Kasumi-1 (cell line): Measurements from ENCODE around the gene NXPH1.
A peak's percentile ranks its signal among the peaks of the same experiment; 100 is the strongest.

Source experiments
- DNase-seq, 2 experiments: peaks; one replicate each; lab custom pipeline; 2025; lab: John Stamatoyannopoulos, UW

NXPH1 gene

DNA sequence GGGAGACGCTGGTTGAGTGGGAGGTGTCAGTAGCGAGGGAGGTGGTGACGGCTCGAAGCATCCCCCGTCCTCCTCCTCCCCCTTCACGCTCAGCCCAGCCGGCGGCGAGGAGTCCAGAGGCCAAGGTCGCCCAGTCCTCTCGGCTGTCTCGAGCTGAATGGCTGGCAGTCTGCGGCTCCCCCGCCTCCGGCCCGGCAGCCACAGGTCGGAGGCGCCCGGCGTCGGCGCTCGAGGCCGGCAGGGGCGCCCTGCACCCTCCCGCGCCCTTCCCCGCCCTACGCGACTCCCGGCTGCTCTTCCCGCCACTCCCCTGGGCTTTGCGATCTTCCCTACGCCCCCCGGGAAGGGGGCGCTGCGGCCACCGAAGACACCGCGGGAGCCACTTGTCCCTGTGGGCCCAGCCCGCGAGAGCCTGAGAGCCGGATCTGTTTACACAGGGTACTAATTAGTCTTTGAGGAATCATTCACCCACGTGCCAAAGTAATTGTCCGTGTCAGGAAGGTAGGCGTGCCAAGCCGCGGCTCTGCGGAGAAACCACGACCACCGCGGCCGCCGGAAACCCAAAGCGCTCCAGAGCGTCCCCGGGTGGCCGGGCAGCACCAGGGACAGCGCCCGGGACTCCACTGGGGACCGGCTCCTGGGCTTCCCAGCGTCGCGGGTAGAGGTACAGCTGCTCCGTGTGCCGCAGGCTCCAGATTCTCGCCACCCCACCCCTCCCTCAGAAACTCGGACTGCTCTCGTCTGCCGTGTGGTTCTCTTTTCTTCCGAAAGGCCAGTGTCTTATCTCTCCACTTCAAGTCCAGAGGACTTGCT is at the start of gene NXPH1:
Gene NXPH1 (plus strand): TSS at position 133 of the 813 bp plus-strand sequence.
- no peak for DNase-seq

DNA sequence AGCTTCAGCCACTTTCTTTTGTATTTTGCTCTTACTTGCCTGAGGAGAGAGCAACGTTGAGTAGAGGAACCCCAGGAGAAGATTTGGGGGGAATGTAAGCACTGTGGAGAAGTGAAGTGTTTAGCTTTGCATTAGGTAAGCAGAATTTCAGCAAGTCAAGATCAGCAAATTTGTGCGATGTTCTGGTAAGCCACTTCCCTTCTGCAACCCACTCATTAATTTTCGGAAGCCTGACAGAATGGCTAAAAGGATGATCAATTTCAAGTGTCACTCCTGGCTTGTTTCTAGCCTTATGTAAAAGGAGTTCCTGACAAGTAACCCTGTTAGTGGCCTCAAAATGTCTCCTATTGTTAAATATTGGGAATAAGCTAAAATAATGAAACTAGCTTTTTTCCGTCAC is 48.5 kb upstream of the NXPH1 start:
- no peak for DNase-seq

DNA sequence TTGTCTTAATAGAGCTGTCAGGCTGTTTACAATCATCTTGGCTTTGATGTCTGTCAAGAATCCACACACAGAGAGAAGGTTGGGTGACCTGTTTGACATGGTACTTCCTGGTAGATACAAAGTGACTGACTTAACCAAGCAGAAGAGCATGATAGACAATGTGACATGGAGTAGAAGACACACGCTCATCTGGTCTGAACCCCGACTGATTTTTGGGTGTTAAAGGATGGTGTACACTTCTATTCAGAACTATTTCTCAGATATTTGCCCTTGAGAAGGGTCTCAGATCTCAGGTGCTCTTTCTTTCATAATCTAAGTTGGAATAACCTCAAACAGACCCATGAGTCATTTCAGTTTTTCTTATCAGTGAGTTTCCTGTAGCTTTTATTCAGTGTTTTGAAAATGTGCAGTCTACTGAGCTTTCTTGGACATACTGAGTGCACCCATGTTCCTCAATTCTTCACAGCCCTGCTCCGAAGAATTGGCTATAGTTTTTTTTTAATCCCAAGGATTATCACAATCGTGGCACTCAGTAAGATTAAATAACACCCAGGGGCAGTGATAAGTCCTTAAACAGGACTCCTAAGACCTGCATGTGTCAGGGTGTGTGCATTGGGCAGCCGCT is 46.4 kb upstream of the NXPH1 start:
- DNase-seq: no peak

DNA sequence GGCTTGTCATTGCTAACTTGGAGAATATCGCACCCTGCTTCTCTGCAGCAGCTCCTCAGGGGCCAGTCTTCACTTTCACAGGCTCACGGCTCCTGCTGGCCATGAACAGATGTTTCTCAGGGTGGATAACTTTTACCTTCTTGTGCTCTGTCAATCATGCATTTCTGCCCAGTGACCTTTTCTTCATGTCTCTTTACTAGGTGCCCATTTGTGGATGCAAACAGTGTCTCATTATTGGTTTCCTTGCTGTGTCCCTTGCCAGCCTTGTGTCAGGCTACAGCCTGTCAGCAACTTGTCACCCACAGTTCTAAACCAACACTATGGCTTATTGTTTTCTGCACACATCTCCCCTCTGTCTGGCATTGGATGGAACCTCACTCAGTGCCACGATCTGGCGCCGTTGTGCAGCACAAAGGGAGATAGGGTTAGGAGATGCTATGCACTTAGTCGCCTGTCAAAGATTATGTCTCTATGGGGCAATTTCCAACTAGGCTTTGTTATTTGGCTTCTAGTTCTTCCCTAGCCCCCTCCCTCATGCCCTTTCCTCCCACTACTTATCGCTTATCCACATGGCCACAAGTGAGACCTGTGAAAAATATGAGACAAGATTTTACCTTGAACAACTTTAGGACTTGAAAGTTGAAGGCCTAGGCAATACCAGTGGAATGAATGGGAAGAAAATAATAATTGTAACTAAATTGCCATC is 45.7 kb upstream of the NXPH1 start:
- no peak for DNase-seq

DNA sequence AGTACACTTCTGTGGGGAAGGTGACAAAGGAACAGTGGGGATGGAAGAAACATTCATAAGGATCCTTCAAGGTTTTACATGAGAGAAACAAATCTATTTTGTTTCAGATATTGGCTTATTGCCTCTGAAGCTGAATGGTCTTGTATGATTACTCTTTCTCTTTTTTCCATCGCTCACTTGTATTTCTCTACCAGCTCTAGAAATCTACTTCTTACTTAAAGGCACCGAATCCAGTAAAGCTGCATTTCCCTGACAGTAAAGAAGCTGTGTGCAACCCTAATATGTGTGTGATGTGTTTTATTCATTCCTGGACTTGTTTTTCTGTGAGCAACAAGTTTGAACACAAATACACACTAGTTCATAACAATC is 45.2 kb upstream of the NXPH1 start:
- no peak for DNase-seq

DNA sequence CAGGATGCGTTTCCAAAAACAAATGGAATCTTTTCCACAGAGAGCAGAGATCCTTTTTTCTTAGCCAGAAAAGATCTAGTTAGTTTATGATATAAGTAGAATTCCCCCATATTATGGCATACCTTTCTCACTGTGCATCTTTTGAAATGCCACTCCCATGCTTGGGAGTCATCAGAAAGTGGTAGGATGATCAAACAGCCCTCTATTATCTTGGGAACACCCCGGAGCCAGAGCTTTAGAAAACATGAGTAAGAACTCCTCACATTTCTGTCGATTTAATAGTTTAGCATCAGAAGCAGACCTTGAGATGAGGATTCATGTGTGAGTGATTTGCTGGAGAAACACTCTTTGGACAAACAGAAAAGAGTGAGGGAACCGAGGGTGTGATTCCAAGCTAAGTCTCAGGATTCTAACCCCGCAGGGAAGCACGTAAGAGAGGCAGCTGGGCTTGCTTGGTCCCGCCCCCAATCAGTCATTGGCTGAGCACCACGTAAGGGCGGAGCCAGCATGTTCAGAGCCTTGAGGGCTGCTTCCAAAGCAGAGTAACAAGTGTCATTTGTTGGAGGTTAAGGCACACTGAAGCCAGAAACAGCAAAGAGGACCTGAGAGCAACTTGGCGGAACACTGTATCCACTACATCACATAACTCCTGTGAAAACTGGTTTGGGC is 43.7 kb upstream of the NXPH1 start:
- no peak for DNase-seq

DNA sequence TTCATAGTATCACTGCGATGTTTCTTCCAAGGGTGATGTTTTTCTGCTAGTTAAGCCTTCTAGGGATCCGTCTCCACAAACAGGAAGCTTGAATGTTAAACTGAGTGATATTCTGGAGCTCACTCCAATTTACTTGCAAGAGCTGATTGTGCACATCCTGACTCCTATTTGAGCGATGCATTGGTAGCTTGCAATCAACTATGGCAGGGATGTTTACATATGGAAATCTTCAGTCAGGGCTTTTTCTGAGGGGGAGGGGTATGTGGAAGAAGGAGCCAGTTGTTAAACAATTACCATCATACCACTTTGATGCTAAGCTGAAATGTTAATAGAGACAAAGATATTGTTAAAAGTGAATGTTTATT is 43.2 kb upstream of the NXPH1 start:
- no peak for DNase-seq

DNA sequence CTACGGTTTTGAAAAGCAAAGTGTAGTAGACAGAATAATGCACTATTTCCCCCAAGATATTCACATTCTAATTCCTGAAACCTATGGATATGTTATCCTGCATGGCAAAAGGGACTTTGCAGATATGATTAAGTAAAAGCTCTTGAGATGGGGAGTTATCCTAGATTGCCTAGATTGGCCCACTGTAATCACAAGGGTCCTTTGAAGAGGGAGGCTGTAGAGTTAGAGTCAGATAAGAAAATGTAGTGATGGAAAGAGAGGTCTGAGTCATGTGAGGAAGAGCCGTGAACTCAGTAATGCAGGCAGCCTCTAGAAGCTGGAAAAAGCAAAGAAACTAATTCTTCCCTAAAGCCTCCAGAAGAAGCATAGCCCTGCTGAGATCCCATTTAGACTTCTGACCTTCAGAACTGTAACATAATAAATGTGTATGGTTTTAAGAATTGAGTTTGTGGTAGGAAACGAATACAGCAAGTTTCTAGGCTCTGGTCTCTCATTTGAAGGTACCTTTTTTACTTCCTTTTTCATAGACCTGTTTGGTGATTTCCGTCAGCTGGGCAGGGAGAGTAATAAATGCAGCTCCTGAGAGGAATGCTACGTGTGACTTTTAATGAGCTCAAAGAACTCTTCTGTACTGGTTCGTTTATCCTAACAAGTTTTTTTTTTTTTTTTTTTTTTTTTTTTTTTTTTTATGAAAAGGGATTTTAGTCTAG is 41.9 kb upstream of the NXPH1 start:
- DNase-seq: no peak

DNA sequence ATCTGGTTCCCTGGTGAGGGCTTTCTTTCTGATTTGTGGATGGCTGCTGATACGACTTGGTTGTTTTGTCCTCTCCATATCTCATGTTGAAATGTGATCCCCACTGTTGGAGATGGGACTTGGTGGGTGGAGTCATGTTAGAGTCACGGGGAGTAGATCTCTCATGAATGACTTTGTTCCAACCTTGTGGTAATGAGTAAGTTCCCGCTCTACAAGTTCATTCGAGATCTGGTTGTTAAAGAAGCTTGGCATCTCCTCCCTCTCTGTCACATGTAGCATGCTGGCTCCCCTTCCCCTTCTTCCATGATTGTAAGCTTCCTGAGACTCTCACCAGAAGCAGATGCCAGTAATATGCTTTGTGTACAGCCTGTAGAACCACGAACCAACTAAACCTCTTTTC is 37.1 kb upstream of the NXPH1 start:
- DNase-seq: no peak

DNA sequence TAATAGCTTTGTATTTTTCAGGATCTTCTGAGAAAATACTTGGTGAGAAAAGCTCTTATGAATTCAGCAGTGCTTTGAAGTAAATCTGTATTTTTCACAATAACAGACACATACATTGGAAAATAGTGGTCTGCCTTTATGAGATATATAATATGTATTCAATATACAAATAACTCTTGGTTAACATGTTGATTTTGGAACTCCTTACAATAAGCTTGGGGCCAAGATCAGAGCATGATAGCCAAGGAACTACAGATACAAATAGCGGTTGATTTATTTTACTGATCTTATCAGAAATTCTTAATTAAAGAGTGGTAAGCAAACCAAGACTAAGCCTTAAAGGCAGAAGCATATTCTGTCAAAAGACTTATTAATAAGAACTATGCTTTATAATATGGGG is 24.5 kb upstream of the NXPH1 start:
- DNase-seq: no peak

DNA sequence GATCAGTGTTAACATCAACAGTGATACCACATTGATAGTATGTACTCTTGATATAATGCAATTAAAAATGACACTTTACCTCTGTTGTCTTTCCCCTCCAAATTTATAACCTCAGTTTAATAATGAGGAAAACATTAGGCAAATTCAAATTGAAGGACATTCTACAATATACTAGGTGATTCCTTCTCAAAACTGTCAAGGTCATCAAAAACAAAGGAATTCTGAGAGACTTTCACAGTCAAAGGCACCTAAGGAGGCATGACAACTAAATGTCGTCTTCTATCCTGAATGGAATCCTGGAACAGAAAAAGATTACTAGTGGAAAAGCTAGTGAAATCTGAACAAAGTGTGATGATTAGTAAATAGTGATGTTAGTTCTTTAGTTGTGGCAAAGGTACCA is 22.3 kb upstream of the NXPH1 start:
- no peak for DNase-seq

DNA sequence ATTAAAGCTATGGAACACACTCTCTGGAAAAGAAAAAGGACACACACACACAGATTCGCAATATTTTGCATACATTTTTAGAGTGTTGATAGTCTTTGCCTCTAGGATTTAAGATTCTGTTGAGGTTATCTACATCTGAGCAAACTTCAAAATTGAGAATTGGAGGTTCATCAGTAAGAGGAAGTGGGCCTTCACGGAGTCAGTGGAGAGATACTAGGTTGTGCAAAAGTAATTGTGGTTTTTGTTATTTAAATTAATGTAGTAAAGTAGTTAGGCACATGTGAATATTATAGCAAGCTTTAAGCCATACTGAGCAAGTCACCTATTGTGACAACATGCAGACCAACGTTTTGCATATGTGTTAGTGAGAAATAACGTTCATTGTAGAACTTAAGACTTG is 19.8 kb upstream of the NXPH1 start:
- no peak for DNase-seq

DNA sequence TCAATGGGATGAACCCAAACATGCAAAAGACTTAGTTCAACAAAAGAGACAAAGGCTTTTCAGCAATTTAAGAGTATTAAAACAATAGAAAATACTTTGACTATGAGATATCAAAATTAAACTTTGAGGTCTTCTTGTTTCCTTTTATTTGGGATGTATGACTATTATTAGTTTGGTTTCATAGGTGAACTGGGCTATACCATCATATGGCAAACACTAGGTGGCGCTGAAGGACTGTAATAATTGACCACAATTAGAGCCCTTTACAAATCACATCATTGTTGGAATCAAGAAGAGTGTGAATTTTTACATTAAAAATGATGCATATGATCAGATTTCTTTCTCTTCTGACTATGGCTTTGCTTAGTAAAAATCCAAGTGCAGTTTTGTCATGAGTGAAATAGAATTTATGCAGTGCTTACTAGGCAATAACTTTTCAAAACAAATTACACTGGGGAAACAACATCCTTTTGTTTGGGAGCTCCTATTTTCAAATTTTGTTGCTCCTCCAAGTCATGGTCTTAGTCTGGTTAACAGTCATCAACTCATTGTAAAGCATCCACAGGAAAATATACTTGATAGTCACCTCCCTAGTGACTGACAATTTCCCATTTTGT is 14.7 kb upstream of the NXPH1 start:
- DNase-seq: peak; percentile 6 to 40

DNA sequence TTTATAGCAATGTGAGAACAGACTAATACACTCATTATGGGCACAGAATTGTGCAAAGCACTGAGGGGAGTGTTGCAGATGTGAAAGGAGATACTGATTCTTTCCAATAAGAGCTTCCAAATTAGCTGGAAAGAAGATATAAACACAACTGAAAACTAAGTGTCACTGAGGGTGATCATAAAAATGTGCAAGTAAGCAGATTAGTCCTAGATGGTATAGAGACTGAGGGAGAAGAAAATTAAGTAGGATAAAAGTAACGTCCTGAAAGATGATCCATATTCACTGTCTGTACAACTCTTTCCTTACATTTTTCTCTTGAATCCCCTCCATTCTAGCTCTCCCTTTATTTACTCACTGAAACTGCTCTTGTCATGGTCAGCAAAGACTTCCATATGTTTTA is 11.2 kb upstream of the NXPH1 start:
- no peak for DNase-seq

DNA sequence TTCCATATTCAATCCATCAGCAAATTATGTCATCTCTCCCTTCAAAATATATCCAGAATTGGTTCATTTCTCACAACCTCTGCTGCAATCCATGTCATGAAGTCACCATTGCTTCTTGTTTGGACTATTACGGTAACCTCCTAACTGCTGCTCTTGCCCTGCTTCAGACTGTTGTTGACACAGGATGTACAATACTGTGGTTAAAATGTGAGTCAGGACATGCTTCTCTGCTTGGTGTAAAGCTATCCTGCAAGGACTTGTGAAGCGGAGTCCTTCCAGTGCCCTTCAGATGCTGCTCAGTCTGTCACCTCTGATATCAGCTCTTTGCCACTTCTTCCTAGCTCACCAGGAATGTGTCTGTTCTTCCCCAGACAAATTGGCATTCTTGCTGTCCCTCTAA is 10.4 kb upstream of the NXPH1 start:
- DNase-seq: no peak

DNA sequence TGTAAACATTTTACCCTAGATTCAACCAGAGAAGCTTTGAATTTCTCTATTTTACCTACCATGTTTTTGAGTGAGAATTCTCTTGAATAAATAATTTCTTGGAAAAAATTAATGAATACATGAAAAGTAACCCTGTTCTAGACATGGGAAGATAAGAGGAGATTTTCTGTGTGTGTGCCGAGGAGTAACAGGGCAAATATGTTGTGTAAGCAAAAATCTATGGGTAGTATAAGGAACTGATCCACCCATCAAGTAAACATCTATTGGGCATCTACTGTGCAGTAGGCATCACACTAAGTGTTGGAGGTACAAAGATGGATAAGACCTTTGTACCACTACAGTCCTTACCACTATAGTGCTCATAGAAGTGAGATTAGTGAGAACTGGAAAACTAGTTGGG is 8.2 kb upstream of the NXPH1 start:
- DNase-seq: no peak

DNA sequence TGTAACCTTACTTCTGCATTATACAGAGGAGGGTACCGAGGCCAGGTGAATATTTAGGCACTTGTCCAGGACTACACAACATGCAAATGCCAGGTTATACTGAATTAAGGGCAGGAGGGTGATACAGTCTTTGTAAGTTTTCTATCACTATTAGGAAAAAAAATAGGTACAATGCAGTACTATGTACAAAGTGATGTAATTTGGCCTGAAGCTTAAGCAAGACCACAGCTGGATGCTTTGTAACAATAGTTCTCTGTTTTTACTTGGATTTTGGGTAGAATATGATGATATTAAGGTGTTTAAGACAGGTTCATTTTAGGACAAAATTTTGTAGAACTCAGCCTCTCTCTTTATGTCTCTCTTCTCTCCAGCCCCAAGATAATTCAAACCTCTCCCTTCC is 2.8 kb upstream of the NXPH1 start:
- no peak for DNase-seq

DNA sequence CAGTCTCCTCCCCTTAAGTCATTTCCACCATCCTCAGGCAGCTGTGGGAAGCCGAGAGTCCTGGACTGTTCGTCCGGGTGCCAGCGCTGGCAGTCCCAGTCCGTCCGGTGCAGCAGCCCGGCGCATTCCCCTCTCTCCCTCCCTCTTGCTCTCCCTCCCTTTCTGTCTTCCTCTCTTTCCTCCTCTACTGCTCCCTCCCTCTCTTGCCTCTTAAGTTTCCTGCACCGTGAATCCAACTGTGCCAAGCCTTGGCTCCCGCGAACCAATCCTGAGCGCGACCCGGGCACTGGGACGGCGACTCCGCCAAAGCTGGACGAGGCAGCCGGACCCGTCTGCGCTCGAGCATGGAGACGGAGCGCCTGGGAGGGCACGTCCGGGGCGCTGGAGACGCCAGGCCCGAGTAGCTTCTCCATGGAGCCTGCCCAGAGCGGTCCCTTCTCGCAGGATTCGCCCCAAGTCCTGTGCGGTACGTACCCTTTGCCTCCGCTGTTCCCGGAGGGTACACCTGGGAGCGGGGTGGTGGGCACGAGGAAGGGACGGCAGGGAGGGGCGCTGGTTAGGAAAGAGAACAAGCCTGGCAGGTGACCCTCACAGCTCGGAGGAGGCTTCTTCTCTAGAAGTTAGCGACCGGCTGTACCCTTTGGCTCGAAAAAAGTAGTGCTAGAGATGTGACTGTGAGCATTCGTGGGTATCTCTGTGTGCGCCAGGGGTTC is 1.0 kb downstream of the NXPH1 start:
- DNase-seq: no peak

DNA sequence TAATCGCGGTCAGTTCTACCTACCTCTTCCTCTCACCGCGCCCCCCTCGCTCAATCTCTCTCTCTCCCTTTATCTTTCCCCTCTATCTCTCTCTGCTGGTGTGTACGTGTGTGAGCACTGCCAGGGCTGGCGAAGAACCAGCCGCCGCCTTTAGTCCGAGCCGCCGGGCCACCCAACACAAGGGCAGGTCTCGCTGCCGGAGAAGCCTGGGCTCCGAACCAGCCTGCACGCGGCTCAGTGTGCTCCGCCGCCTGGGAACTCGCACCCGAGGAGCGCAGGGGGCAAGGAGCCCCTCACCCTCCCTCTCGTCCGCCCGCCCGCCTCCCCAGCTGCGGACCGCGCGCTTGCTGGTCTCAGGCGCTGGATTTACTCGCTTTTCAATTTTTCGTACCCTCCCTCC is 1.7 kb downstream of the NXPH1 start:
- DNase-seq: no peak

DNA sequence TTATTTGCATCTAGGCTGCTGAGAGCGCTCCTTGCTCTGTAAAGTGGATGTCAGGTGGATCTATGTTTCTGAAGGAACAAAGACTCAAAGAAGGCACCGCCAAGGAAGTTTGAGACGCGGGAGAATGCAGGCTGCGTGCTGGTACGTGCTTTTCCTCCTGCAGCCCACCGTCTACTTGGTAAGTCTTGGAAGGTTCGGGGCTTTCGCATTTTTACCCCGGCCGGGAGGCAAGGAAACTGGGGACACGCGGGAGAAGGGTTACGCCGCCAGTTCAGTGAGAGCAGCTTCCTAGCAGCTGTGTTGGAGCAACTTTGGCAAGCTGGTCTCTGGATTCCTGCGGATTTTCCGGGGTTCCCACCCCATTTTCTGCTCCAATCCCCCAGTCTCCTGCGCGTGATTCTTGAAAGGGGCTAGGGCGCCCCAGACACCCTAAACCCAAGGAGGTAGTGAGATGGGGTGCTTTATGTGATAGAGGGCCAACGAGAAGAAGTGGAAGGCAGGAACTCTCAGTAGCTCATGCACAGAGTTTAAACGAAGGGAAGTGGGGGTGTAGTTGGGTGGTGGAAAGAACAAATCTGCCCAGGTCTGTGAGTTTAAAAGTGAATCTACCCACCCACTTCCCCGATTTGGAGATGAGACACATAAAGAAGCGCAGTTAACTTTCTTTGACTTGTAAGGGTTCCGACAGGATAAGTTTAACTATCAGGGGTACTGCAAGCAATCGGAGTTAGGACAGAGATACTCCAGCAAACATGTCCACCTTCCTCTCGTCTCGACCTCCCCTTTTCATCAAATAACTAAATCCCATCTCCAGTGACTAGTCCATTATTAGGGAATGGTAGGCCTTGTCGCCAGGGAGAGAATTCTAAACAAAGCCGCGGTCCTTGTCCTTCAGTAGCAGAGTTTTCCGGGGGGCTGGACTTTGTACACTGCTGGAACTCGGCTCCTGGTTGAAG is 2.5 kb downstream of the NXPH1 start:
- no peak for DNase-seq
